H1 (cell line): Measurements from ENCODE around the gene SOCS4. TPM values are rescaled to one million over a fixed set of nuclear protein-coding genes. Genes with fewer than 3 reads are reported as not detected.

Source experiments
- CTCF ChIA-PET: fragments of 300-600 bp; sonication (Branson Sonifier 250); formaldehyde crosslinking; loops from one replicate; lab custom pipeline; 2021; ENCODE audit not compliant: partially characterized antibody; lab: Charles Lee
- POLR2A ChIA-PET: fragments of 300-600 bp; sonication (Branson Sonifier 250); formaldehyde crosslinking; loops from one replicate; lab custom pipeline; 2021; ENCODE audit warnings: inconsistent platforms; ENCODE audit not compliant: partially characterized antibody; lab: Charles Lee
- DNase-seq, 2 experiments: peaks; one replicate each; pipeline versions ENCODE4 v3.0.0 to v3.0.0-alpha.2; 2010 to 2022; ENCODE audit warnings: low spot score in 2 of 2, low read depth in 1 of 2, mixed read lengths in 1 of 2
- FAIRE-seq: peaks from 2 replicates; lab custom pipeline; 2011; peaks lifted over from hg19 to GRCh38; lab: Jason Lieb, UNC
- H2AFZ ChIP-seq: 2 replicates; pipeline ENCODE4 v1.8.1; 2012; ENCODE audit warnings: low read length, inconsistent platforms
- H2AK5ac ChIP-seq: 2 replicates; pipeline ENCODE4 v1.6.1; 2013; ENCODE audit warnings: low read depth, low read length
- H2BK120ac ChIP-seq: replicated peaks from 2 replicates; pipeline ENCODE3; 2013; ENCODE audit warnings: low read depth, low read length, inconsistent platforms
- H2BK12ac ChIP-seq: 2 replicates; pipeline ENCODE4 v1.6.1; 2013; ENCODE audit warnings: low read depth, low read length
- H2BK15ac ChIP-seq: 2 replicates; pipeline ENCODE4 v1.6.1; 2013; ENCODE audit warnings: low read length
- H2BK20ac ChIP-seq: 2 replicates; pipeline ENCODE4 v1.6.1; 2013; ENCODE audit warnings: low read length
- H2BK5ac ChIP-seq: 2 replicates; pipeline ENCODE4 v1.6.1; 2013; ENCODE audit warnings: low read depth, low read length
- H3K14ac ChIP-seq: 2 replicates; pipeline ENCODE4 v1.6.1; 2013; ENCODE audit warnings: inconsistent platforms; ENCODE audit not compliant: insufficient read length
- H3K18ac ChIP-seq: 2 replicates; pipeline ENCODE4 v1.6.1; 2013; ENCODE audit warnings: low read length; ENCODE audit errors: extremely low read depth
- H3K23ac ChIP-seq: 2 replicates; pipeline ENCODE4 v1.6.1; 2013; ENCODE audit warnings: inconsistent platforms; ENCODE audit not compliant: insufficient read length
- H3K23me2 ChIP-seq: 2 replicates; pipeline ENCODE4 v1.6.1; 2013; ENCODE audit warnings: low read depth, low read length
- H3K27ac ChIP-seq: 2 replicates; pipeline ENCODE4 v1.6.1; 2011; ENCODE audit warnings: low read depth, low read length, inconsistent platforms
- H3K27me3 ChIP-seq, 4 experiments: replicated peaks in 1 of 4; 1 replicate in 1 of 4; 2 replicates in 3 of 4; pipeline versions ENCODE4 v1.6.1 to v1.8.1; 2011 to 2013; ENCODE audit warnings: low read length in 3 of 4, mild to moderate bottlenecking in 3 of 4, inconsistent platforms in 2 of 4, mixed read lengths in 2 of 4, moderate library complexity in 1 of 4; ENCODE audit not compliant: control insufficient read depth in 3 of 4, insufficient read depth in 3 of 4; ENCODE audit errors: extremely low read depth in 1 of 4
- H3K36me3 ChIP-seq, 4 experiments: 2 replicates each; pipeline versions ENCODE4 v1.6.1 to v1.8.1; 2011 to 2013; ENCODE audit warnings: mild to moderate bottlenecking in 4 of 4, low read length in 3 of 4, moderate library complexity in 2 of 4, control low read depth in 1 of 4, inconsistent platforms in 1 of 4; ENCODE audit not compliant: insufficient read depth in 4 of 4, control insufficient read depth in 2 of 4
- H3K4ac ChIP-seq: replicated peaks from 2 replicates; pipeline ENCODE3; 2013; ENCODE audit warnings: low read length, low read depth, mixed read lengths, inconsistent platforms; ENCODE audit not compliant: insufficient read length
- H3K4me1 ChIP-seq, 4 experiments: replicated peaks in 1 of 4; 1 replicate in 1 of 4; 2 replicates in 3 of 4; pipeline versions ENCODE4 v1.6.1 to v1.8.1; 2011 to 2013; ENCODE audit warnings: low read length in 3 of 4, inconsistent platforms in 2 of 4, mixed read lengths in 1 of 4; ENCODE audit not compliant: insufficient read depth in 4 of 4, control insufficient read depth in 3 of 4
- H3K4me2 ChIP-seq, 2 experiments: 2 replicates each; pipeline versions ENCODE4 v1.6.1 to v1.8.1; 2011 to 2013; ENCODE audit warnings: low read depth in 2 of 2, low read length in 2 of 2, control low read depth in 1 of 2, inconsistent platforms in 1 of 2, mild to moderate bottlenecking in 1 of 2; ENCODE audit not compliant: insufficient read depth in 1 of 2
- H3K4me3 ChIP-seq, 4 experiments: fragments of 200-600, 300-600 bp in 1 of 4; sonication (generic), shearing (Covaris generic), sonication (Bioruptor Twin) in 1 of 4; 2 replicates each; pipeline versions ENCODE4 v1.5.1 to v1.8.1; 2011 to 2016; ENCODE audit warnings: low read length in 4 of 4, low read depth in 3 of 4, control low read depth in 2 of 4, inconsistent platforms in 2 of 4, mild to moderate bottlenecking in 2 of 4, mixed read lengths in 1 of 4, moderate library complexity in 1 of 4; ENCODE audit not compliant: insufficient read depth in 2 of 4; ENCODE audit errors: extremely low read depth in 1 of 4
- H3K56ac ChIP-seq: replicated peaks from 2 replicates; pipeline ENCODE3; 2013; ENCODE audit warnings: low read depth, mild to moderate bottlenecking, mixed read lengths, low read length, inconsistent platforms; ENCODE audit not compliant: insufficient read length
- H3K79me1 ChIP-seq: 2 replicates; pipeline ENCODE4 v1.6.1; 2013; ENCODE audit warnings: low read depth, low read length, control low read depth
- H3K79me2 ChIP-seq, 2 experiments: 2 replicates each; pipeline versions ENCODE4 v1.6.1 to v1.8.1; 2012 to 2013; ENCODE audit warnings: low read length in 2 of 2, mild to moderate bottlenecking in 2 of 2, inconsistent platforms in 1 of 2; ENCODE audit not compliant: insufficient read depth in 2 of 2, control insufficient read depth in 1 of 2
- H3K9ac ChIP-seq, 4 experiments: replicated peaks in 1 of 4; 1 replicate in 1 of 4; 2 replicates in 3 of 4; pipeline versions ENCODE4 v1.6.1 to v1.8.1; 2011 to 2013; ENCODE audit warnings: low read depth in 3 of 4, low read length in 3 of 4, control low read depth in 2 of 4, mild to moderate bottlenecking in 2 of 4, moderate library complexity in 2 of 4, inconsistent platforms in 1 of 4; ENCODE audit errors: extremely low read depth in 1 of 4
- H3K9me3 ChIP-seq, 2 experiments: 2 replicates each; pipeline versions ENCODE4 v1.6.1 to v1.8.1; 2012 to 2013; ENCODE audit warnings: mild to moderate bottlenecking in 2 of 2, moderate library complexity in 2 of 2, control low read depth in 1 of 2, inconsistent platforms in 1 of 2, low read depth in 1 of 2, low read length in 1 of 2, mixed read lengths in 1 of 2; ENCODE audit not compliant: insufficient read depth in 2 of 2
- H4K20me1 ChIP-seq, 2 experiments: replicated peaks in 1 of 2; 2 replicates each; pipeline versions ENCODE3 to v1.8.1; 2011 to 2013; ENCODE audit warnings: inconsistent platforms in 2 of 2, low read length in 2 of 2, mild to moderate bottlenecking in 1 of 2; ENCODE audit not compliant: insufficient read depth in 2 of 2, control insufficient read depth in 1 of 2
- H4K5ac ChIP-seq: 2 replicates; pipeline ENCODE4 v1.6.1; 2013; ENCODE audit warnings: low read length, low read depth, mixed read lengths, inconsistent platforms; ENCODE audit not compliant: insufficient read length
- H4K8ac ChIP-seq: 2 replicates; pipeline ENCODE4 v1.8.0; 2013; ENCODE audit warnings: mild to moderate bottlenecking, moderate library complexity, low read length, inconsistent platforms; ENCODE audit not compliant: insufficient read depth; ENCODE audit errors: extremely low read depth
- H4K91ac ChIP-seq: replicated peaks from 2 replicates; pipeline ENCODE3; 2013; ENCODE audit warnings: low read length, mixed read lengths, inconsistent platforms; ENCODE audit not compliant: insufficient read length
- EGR1 ChIP-seq: IDR thresholded peaks from 2 replicates; pipeline ENCODE4 v1.6.1; 2011; ENCODE audit warnings: low read depth, low read length, borderline replicate concordance
- SIX5 ChIP-seq: IDR thresholded peaks from 2 replicates; pipeline ENCODE4 v1.6.1; 2011; ENCODE audit warnings: mild to moderate bottlenecking, low read depth, low read length
- WGBS, 2 experiments: shearing (Covaris generic) in 1 of 2; methylation state at CpG; one replicate each; pipeline versions ENCODE4 v1.1.6 to v1.1.7; 2013 to 2015; ENCODE audit warnings: low lambda C conversion rate in 2 of 2, mixed read lengths in 2 of 2, inconsistent platforms in 1 of 2, low coverage in 1 of 2, missing lambda C conversion rate in 1 of 2; ENCODE audit not compliant: insufficient replicate concordance in 2 of 2, insufficient coverage in 1 of 2, insufficient read length in 1 of 2; ENCODE audit errors: extremely low coverage in 1 of 2, missing lambda C conversion rate in 1 of 2; 5-methylcytosine and 5-hydroxymethylcytosine counted together
- polyA plus RNA-seq, 7 experiments: library from polyadenylated mRNA; depleted of rRNA in 3 of 7; stranded (reverse) in 5 of 7; unstranded in 2 of 7; fragments of >200 nt in 5 of 7; fragments of 200-250 nt in 2 of 7; gene quantifications; 1 replicate in 5 of 7; 2 replicates in 1 of 7; 4 replicates in 1 of 7; pipeline versions ENCODE4 v1.2.1 to v1.2.3, GENCODE V29; 2011 to 2013; ENCODE audit warnings: missing spikeins in 2 of 7, mixed read lengths in 2 of 7
- total RNA-seq: library from RNA; stranded (reverse); fragmentation: NEBNext Ultra II Directional; extraction: Animal tissue kit (Norgen Biotek cat#: 25700); gene quantifications from 2 replicates; pipeline ENCODE4 v1.2.1, GENCODE V29; 2021

The SOCS4 gene
- total and polyA plus RNA-seq, 2 of the 8 experiments (the other 6 are each of a cell fraction or from before 2014, with no cell fraction given), result 5.5 to 31.5 TPM

DNA sequence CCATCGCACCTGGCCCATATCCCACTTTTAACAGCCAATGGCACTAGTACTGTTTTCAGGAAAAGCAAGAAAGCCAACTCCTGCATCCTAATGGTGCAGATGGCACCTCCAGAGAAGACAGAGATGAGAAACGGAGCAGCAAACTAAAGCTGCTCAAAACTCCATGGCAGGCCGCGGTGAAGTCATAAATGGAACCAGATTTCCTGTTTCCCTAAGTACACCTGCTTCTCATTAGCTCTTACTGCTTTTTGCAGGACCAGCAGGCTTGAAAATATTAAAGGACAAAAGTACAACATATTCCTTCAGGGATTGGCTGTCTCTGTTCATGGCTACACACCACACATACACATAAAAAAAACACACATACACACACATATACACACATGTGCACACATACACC is 65.3 kb downstream of the SOCS4 start:
- Histone ChIP-seq H3K4me2 (no peak overlapping the region), H4K20me1 (no peaks in the 10 kb centered on the region), H3K18ac (no peak overlapping the region), H3K27me3 (no peaks in the 10 kb centered on the region), H3K36me3 (no peaks in the 10 kb centered on the region), H2BK5ac (no peak overlapping the region), H3K14ac (no peak overlapping the region), H2BK20ac (no peak overlapping the region), H2AFZ (no peak overlapping the region), H3K23ac (no peak overlapping the region), H2BK120ac (no peak overlapping the region), H3K4me1 (no peaks in the 10 kb centered on the region), H3K27ac (no peak overlapping the region), H4K8ac (no peak overlapping the region), H3K79me1 (no peaks in the 10 kb centered on the region), H3K23me2 (peaks cover 3% of the 10 kb centered on the region; the same call in 1 of the 2 replicates), H3K4me3 (no peak overlapping the region), H2BK15ac (no peak overlapping the region), H4K91ac (no peak overlapping the region), H3K4ac (no peak overlapping the region), H2BK12ac (no peak overlapping the region), H4K5ac (no peak overlapping the region), H3K9ac (no peak overlapping the region), H3K56ac (no peak overlapping the region), H3K79me2 (no peaks in the 10 kb centered on the region), H2AK5ac (no peak overlapping the region), H3K9me3 (no peaks in the 10 kb centered on the region)
- DNase-seq (no peak), FAIRE-seq (no peak)
- CTCF ChIA-PET, result interaction anchor here (0.7 to 2.1 kb wide), 12 partner anchors 13 to 264 kb away, joined by 3 to 15 read pairs (median 4); no protein-coding TSS in a partner anchor
- POLR2A ChIA-PET, result interaction anchor here (1.2 to 4.6 kb wide), 5 partner anchors 11 to 46 kb away, joined by 4 to 17 read pairs (median 5); partner anchors contain the start of gene MAPK1IP1L
- TF ChIP-seq EGR1 (no peak), SIX5 (no peak)
- WGBS, 2 experiments, result 92% methylated on average over 4 of the region's 4 CpGs; no CpG with 5 or more reads in 1 of the 2 experiments
